Stimulated activated CD4-positive, alpha-beta T cell treated with anti-CD3 and anti-CD28 coated beads, Interleukin-4, amount 100 ng/mL, for 48 hours (primary cell): ENCODE results near the gene CAPN11.
"Not testable (repeated sequence)": the region's sequence is repeated elsewhere in the genome, so short reads cannot be mapped to it uniquely, and the experiment has no call there.

Source experiments
- DNase-seq, 2 donors: peaks; one replicate each; pipeline ENCODE4 v3.0.0-alpha.2; 2020; ENCODE audit warnings: low read depth in 2 of 2

CAPN11 gene

DNA sequence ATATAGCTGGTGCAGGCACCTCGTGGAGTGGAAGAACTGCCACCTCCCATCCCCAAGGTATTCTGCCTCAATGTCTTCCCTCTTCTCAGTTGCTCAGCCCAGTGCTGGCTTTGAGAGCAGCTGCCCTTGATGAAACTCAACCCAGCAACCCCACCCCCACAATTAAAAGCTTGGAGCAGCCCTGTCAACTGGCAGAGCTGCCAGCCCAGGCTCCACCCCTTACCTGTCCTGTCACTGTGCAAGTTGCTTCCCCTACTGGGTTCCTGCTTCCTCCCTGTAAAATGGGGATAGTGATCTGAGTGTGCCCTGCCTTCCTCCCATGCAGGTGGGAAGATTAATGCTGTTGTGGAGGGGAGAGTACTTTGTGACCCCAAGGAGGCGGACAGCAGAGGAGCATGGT lies 26.7 kb upstream of the CAPN11 start:
- no peak for DNase-seq

GRCh38 chr6:44132476-44132875 lies 26.1 kb upstream of the CAPN11 start:
- DNase-seq: no peak

DNA sequence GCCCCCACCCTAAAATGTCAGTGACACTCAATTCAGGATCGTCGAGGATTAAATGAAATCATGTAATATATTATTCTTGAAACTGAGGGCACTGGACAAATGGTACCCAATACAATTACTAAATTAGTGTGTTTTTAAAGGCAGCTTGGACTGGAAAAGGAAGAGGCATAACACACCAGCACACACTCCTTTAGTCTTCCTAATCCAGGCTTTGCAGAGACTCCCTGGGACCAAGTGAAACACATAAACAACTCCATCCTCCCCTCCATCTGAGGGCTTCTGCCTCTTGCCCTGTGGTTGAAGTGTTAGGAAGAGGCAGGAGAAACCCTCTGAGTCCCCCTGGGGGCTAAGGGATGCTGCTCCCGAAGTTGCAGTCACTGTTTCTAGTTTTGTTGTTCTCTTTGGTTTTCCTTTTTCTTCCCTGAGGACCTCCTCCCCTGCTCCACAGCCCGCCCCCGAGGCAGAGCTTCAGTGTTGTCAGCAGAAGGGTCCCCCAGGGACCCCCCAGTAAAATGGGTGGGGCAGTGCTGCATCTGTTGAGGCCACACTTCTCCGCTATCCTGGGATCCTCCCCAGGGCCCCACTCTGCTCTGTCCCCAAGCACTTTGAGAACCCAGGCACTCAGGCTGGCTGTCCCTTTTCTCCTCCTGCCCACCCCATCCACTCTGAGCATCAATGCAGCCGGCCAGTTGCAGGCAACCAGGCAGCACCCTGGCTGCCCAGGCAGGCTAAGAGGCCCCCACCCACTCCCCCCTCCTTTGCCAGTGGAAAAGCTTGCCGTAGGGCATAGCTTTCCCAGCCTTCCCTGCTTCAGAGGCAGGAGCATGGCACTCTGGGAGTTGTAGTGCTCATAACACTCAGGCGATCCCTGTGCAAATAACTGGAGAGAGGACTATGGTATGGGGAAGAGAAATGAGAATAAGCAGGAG lies 25.4 kb upstream of the CAPN11 start:
- DNase-seq: no peak

DNA sequence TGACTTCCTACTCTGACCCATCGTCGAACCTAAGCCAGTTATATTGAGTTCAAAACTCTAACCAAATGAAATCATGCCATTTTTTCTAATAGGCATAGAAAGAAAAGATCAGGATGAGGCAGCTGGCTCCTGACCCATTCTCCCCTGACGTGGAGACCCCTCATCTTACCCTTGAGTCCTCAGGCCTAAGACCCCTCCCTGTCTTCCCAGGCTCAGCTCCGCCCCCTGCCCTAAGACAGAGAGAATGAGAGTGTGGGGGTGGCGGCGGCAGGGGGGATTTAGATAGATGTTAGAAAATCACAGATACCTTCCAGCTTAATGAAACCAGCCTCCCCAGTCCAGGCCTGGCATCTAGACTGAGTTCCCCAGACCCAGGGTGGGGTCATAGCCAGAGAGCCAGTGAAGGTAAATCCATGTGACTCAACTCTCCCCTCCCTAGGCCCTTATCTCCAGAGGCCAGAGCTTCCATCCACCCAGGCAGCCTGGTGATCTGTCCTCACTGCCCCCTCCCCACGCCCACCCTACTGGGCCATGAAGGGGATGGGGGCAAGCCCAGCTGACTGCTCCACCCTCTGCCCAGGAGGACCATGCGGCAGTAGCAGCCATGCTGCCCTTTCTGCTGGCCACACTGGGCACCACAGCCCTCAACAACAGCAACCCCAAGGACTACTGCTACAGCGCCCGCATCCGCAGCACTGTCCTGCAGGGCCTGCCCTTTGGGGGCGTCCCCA lies 24.5 kb upstream of the CAPN11 start:
- DNase-seq: no peak

GRCh38 chr6:44135173-44135758 lies 23.4 kb upstream of the CAPN11 start:
- no peak for DNase-seq

DNA sequence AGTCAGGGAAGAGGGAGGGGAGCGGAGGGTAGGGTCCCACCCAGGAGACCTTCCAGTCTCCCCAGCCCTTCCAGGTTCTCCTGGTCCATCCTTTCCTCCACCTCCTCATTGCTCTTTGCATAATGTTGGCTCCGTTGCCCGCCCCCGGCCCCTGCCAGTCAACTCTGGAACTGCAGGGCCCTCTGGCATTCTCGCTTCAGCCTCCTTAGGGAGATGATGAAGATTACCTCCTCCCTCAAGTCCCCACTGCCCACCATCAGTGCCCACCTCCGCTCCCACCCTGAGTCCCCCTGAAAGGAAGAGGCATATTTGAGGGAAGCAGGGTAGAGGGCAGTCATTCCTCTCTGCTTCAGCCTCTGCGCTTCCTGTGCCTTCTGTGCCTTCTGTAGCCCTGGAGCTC lies 22.7 kb upstream of the CAPN11 start:
- DNase-seq: no peak

- no peak for DNase-seq
Observed at GRCh38 chr6:44138717-44139350, 19.8 kb upstream of the CAPN11 start.

DNA sequence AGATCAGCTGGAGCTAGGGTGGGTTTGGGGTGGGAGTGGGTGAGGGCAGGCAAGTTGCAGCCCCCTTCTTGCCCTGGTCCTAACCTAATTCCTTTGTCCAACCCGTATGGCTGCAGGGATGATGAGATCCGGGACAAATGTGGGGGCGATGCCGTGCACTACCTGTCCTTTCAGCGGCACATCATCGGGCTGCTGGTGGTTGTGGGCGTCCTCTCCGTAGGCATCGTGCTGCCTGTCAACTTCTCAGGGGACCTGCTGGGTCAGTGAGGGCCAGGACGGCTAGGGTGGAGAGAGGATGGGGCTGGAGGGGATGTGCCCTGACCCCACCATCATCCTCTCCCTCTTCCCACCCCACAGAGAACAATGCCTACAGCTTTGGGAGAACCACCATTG lies 19.3 kb upstream of the CAPN11 start:
- DNase-seq: no peak

GRCh38 chr6:44142835-44143234 lies 15.8 kb upstream of the CAPN11 start:
- DNase-seq: no peak

DNA sequence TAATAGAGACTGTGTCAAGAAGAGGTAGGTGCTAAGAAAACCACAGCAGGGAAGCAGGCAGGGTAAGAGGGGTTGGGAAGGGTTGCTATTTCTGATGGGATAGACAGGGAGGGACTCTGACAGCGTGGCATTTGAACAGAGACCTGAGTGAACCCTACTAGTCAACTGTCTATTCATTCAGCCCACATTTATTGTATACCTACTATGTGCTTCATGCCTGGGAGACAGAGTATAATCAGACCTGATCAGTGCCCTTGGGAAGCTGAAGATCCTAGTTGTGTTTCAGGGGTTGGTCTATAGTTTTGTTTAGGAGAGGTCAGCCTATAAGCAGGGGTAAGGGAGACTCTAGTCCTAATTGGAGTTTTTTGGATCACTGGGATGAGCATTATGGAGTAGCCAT lies 14.9 kb upstream of the CAPN11 start:
- DNase-seq: no peak

GRCh38 chr6:44144536-44144935 lies 14.1 kb upstream of the CAPN11 start:
- not testable (repeated sequence) for DNase-seq

DNA sequence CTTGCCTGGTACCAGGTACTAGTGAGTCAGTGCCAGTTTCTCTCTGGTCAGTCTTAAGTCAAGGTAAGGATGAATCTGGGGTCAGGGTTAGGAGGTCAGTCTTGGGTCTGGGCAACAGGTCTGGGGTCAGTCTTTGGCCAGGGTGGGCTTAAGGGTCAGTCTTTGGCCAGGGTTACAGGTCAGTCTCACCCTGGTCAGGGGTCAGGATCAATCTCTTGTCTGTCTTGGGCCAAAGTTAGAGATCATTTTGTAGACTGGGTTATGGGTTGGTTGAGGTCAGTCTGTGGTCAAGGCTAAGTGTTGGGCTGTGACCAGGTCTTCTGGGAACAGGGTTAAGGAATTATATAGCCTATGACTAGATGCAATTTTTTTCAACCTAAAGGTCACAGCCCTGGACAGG lies 12.8 kb upstream of the CAPN11 start:
- no peak for DNase-seq

GRCh38 chr6:44146685-44147084 lies 11.9 kb upstream of the CAPN11 start:
- no peak for DNase-seq

DNA sequence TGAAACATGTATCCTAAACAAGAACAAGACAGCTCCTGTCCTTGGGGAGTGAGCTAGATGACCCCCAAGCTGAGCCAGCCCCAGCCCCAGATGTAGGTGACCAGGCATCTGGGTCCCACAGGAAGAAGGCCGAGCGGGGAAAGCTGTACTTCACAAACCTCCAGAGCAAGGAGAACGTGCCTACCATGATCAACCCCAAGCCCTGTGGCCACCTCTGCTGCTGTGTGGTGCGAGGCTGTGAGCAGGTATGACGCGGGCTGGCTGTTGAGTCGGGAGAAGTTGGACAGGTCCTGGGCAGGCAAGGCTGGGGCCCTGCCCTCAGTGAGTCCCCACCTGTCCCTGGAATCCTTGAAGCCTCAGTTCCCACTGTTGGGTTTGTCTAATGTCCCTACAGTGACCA lies 11.4 kb upstream of the CAPN11 start:
- DNase-seq: no peak

DNA sequence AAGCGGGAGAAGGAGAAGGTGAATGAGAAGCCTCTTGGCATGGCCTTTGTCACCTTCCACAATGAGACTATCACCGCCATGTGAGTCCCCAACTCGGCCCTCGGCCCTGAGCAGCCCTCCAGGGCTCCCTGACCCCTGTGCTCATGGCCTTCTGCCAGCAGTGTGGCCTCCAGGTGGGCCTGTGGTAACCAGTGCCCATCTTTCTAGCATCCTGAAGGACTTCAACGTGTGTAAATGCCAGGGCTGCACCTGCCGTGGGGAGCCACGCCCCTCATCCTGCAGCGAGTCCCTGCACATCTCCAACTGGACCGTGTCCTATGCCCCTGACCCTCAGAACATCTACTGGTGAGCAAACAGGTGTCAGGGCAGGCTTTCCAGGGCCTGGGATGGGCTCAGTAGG lies 10.3 kb upstream of the CAPN11 start:
- no peak for DNase-seq

DNA sequence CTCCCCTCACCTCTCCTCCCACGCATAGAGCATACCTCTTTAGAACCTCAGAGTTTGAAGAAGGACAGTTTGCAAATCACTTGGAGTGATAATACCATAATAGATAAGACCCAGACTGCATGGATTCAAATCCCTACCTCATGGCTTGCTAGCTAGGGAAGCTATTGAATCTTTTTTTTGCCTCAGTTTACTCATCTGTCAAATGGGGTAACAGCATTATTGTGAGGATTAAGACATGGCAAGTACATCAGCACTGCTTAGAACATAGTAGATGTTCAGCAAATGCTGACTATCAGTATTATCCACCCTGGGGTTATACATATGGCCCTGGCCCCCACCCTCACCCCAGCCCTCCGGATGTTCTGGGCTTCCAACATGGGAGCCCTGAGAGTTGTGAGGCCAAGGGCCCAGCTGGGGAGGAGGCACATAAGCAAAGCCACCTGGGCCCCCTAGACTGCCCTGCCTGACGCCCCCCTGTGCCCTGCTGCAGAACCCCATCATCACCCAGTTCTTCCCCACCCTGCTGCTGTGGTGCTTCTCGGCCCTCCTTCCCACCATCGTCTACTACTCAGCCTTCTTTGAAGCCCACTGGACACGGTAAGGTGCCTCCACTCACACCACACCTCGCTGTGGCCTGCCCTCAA lies 9.1 kb upstream of the CAPN11 start:
- no peak for DNase-seq

GRCh38 chr6:44150317-44150917 lies 8.2 kb upstream of the CAPN11 start:
- DNase-seq: no peak

- peak; percentile 70 to 83 for DNase-seq
Observed at GRCh38 chr6:44151348-44152108, 7.1 kb upstream of the CAPN11 start.

DNA sequence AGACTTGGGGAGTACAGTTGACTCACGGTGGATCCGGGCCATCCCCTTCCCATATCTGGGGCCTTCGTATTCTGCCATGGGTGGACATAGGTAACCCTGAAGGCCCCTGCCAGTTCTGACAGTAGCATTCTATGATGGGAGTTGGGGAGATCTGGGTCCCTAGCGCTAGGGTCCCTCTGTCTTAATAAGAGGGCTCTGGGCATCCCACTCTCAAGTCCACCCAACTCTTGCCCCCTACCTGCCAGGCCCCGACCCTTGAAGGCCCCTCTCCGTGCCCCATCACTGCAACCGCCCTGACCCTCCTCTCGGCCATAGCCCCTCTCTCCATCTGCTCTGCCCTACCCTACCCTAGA lies 6.5 kb upstream of the CAPN11 start:
- DNase-seq: no peak

GRCh38 chr6:44152533-44152932 lies 6.1 kb upstream of the CAPN11 start:
- DNase-seq: no peak

- no peak for DNase-seq
Observed at GRCh38 chr6:44154067-44154466, 4.6 kb upstream of the CAPN11 start.
